HCT116 (cell line): ENCODE measurements around the gene ZFYVE16. TPM values are rescaled to one million over a fixed set of nuclear protein-coding genes. Genes with fewer than 3 reads are reported as not detected.

Experiments used
- ATAC-seq: fragments of 200-7000 bp; cut with Tn5 transposase; 2 replicates; pipeline ENCODE4 v1.9.1; 2020; ENCODE audit warnings: mild to moderate bottlenecking, moderate library complexity
- BruUV-seq: library from RNA; stranded (reverse); fragments of 400-500 nt; replicated peaks from 2 replicates; lab custom pipeline; 2021; lab: Mats Ljungman, UMichigan
- CTCF ChIA-PET: fragments of 300-600 bp; sonication (Branson Sonifier 250); formaldehyde crosslinking; loops from one replicate; lab custom pipeline; 2021; ENCODE audit warnings: antibody characterized with exemption; lab: Charles Lee
- POLR2A ChIA-PET: fragments of 300-600, 350-600 bp; sonication (Branson Sonifier 250); formaldehyde crosslinking; loops from one replicate; lab custom pipeline; 2021; ENCODE audit warnings: antibody characterized with exemption; lab: Charles Lee
- RAD21 ChIA-PET, 2 experiments: fragments of 300-600 bp; sonication (Branson Sonifier 250); formaldehyde crosslinking; loops; one replicate each; lab custom pipeline; 2023; ENCODE audit warnings: low total read pairs in 2 of 2; ENCODE audit not compliant: uncharacterized antibody in 2 of 2, unreplicated experiment in 2 of 2, low non-redundant PET in 1 of 2; lab: Charles Lee
- DNase-seq: peaks from one replicate; pipeline ENCODE4 v3.0.0-alpha.2; 2010; ENCODE audit warnings: low read depth, low spot score
- H2AFZ ChIP-seq: fragments of 200-600 bp; shearing (Covaris generic), sonication (generic); 2 replicates; pipeline ENCODE4 v1.6.1; 2017; ENCODE audit warnings: low read depth, mixed run types, mixed read lengths, antibody characterized with exemption, low read length; ENCODE audit not compliant: poor library complexity, severe bottlenecking
- H3K27ac ChIP-seq: 2 replicates; pipeline ENCODE4 v1.5.1; 2012; ENCODE audit warnings: low read depth, low read length
- H3K27me3 ChIP-seq: fragments of 200-600 bp; sonication (generic); 2 replicates; pipeline ENCODE4 v1.6.1; 2016; ENCODE audit warnings: mixed run types, low read length, mixed read lengths; ENCODE audit not compliant: insufficient read depth
- H3K36me3 ChIP-seq, 2 experiments: fragments of 200-500 bp in 1 of 2; fragments of 200-600 bp in 1 of 2; sonication (Bioruptor generic) in 1 of 2; sonication (generic) in 1 of 2; 2 replicates each; pipeline versions ENCODE4 v1.5.1 to v1.6.1; 2014 to 2016; ENCODE audit warnings: low read length in 2 of 2, inconsistent platforms in 1 of 2, mixed read lengths in 1 of 2, mixed run types in 1 of 2; ENCODE audit not compliant: insufficient read depth in 2 of 2, control insufficient read depth in 1 of 2
- H3K4me1 ChIP-seq, 2 experiments: fragments of 200-600 bp in 1 of 2; sonication (generic) in 1 of 2; 2 replicates each; pipeline versions ENCODE4 v1.5.1 to v1.6.1; 2012 to 2017; ENCODE audit warnings: low read length in 2 of 2, inconsistent platforms in 1 of 2, mild to moderate bottlenecking in 1 of 2, mixed read lengths in 1 of 2, mixed run types in 1 of 2, moderate library complexity in 1 of 2; ENCODE audit not compliant: insufficient read depth in 2 of 2, control insufficient read depth in 1 of 2
- H3K4me2 ChIP-seq: fragments of 200-600 bp; sonication (generic); 2 replicates; pipeline ENCODE4 v1.6.1; 2017; ENCODE audit warnings: mixed run types, low read length, mixed read lengths
- H3K4me3 ChIP-seq, 2 experiments: fragments of 200-600 bp in 1 of 2; sonication (generic) in 1 of 2; replicated peaks in 1 of 2; 2 replicates each; pipeline ENCODE4 v1.5.1; 2011 to 2016; ENCODE audit warnings: low read length in 2 of 2, control low read depth in 1 of 2, low read depth in 1 of 2, mild to moderate bottlenecking in 1 of 2, mixed read lengths in 1 of 2, mixed run types in 1 of 2
- H3K79me2 ChIP-seq: fragments of 200-600 bp; sonication (generic); 2 replicates; pipeline ENCODE4 v1.6.1; 2017; ENCODE audit warnings: mild to moderate bottlenecking, mixed run types, low read length, moderate library complexity, mixed read lengths; ENCODE audit not compliant: insufficient read depth
- H3K9ac ChIP-seq: fragments of 200-600 bp; sonication (generic); 2 replicates; pipeline ENCODE4 v1.6.1; 2016; ENCODE audit warnings: low read length, mixed read lengths
- H3K9me2 ChIP-seq: fragments of 200-600 bp; sonication (generic), shearing (Covaris generic); 2 replicates; pipeline ENCODE4 v1.6.1; 2017; ENCODE audit warnings: mixed run types, mild to moderate bottlenecking, moderate library complexity; ENCODE audit not compliant: insufficient read depth
- H3K9me3 ChIP-seq, 2 experiments: fragments of 200-500 bp in 1 of 2; fragments of 200-600 bp in 1 of 2; sonication (Bioruptor generic) in 1 of 2; sonication (generic) in 1 of 2; 2 replicates each; pipeline ENCODE4 v1.6.1; 2014 to 2017; ENCODE audit warnings: low read length in 2 of 2, mixed read lengths in 2 of 2, inconsistent platforms in 1 of 2, low read depth in 1 of 2, mild to moderate bottlenecking in 1 of 2, mixed run types in 1 of 2, moderate library complexity in 1 of 2; ENCODE audit not compliant: control insufficient read depth in 1 of 2, insufficient read depth in 1 of 2
- H4K20me1 ChIP-seq: fragments of 200-600 bp; sonication (generic), shearing (Covaris generic); 2 replicates; pipeline ENCODE4 v1.6.1; 2017; ENCODE audit warnings: mixed run types, mild to moderate bottlenecking, moderate library complexity; ENCODE audit not compliant: insufficient read depth
- ATF3 ChIP-seq: IDR thresholded peaks from 2 replicates; pipeline ENCODE4 v1.6.1; 2012
- CBX3 ChIP-seq: IDR thresholded peaks from 2 replicates; pipeline ENCODE4 v1.6.1; 2012; ENCODE audit warnings: low read depth
- CEBPB ChIP-seq: IDR thresholded peaks from 2 replicates; pipeline ENCODE4 v1.6.1; 2012; ENCODE audit warnings: low read depth
- ELF1 ChIP-seq: IDR thresholded peaks from 2 replicates; pipeline ENCODE4 v1.6.1; 2012; ENCODE audit warnings: low read depth, borderline replicate concordance
- EZH2 ChIP-seq: fragments of 200-600 bp; sonication (generic); IDR thresholded peaks from 2 replicates; pipeline ENCODE4 v1.6.1; 2017; ENCODE audit warnings: antibody characterized with exemption, mixed run types
- FOSL1 ChIP-seq: IDR thresholded peaks from 2 replicates; pipeline ENCODE4 v1.6.1; 2012; ENCODE audit warnings: low read depth
- JUND ChIP-seq: IDR thresholded peaks from 2 replicates; pipeline ENCODE4 v1.6.1; 2012
- POLR2A ChIP-seq: IDR thresholded peaks from 2 replicates; pipeline ENCODE4 v1.7.0; 2011; ENCODE audit warnings: borderline replicate concordance; ENCODE audit not compliant: insufficient read depth, insufficient read length; ENCODE audit errors: extremely low read depth
- POLR2AphosphoS5 ChIP-seq: IDR thresholded peaks from 2 replicates; pipeline ENCODE4 v1.6.1; 2011; ENCODE audit warnings: mild to moderate bottlenecking, low read depth, low read length, moderate library complexity
- SIN3A ChIP-seq: IDR thresholded peaks from 2 replicates; pipeline ENCODE4 v1.6.1; 2012; ENCODE audit warnings: low read depth
- SP1 ChIP-seq: IDR thresholded peaks from 2 replicates; pipeline ENCODE4 v1.6.1; 2012; ENCODE audit warnings: low read depth
- ZFX ChIP-seq: fragments of 450-650 bp; IDR thresholded peaks from 2 replicates; pipeline ENCODE4 v1.6.1; 2017
- ZNF274 ChIP-seq: fragments of 200-500 bp; sonication (Bioruptor generic); IDR thresholded peaks from 2 replicates; pipeline ENCODE4 v1.6.1; 2014; ENCODE audit warnings: mild to moderate bottlenecking, low read depth, low read length, inconsistent platforms
- intact Hi-C: fragments of 100-400 bp; cut with micrococcal nuclease; formaldehyde crosslinking; loops from 2 replicates; pipeline ENCODE4 v1.10.0; 2022
- total RNA-seq: library from RNA; stranded (reverse); gene quantifications from one replicate; pipeline ENCODE4 v1.2.1, GENCODE V29; 2021; ENCODE audit not compliant: unreplicated experiment
- TF ChIP-seq, protein P1 (sequence below): IDR thresholded peaks from 2 replicates; pipeline ENCODE4 v1.6.1; 2012; ENCODE audit warnings: low read depth
- TF ChIP-seq, protein P2 (sequence below): IDR thresholded peaks from 2 replicates; pipeline ENCODE4 v1.6.1; 2011; ENCODE audit warnings: mild to moderate bottlenecking, low read length, moderate library complexity; ENCODE audit not compliant: insufficient replicate concordance; ENCODE audit errors: extremely low read depth
- TF ChIP-seq, protein P3 (sequence below): IDR thresholded peaks from 2 replicates; pipeline ENCODE4 v1.6.1; 2012

The ZFYVE16 gene
- total RNA-seq, 1 experiment from 2014 or later = 24.2 TPM

GRCh38 chr5:80411589-80412219, 3.8 kb downstream of the ZFYVE16 start:
- Histone ChIP-seq H2AFZ (no peak overlapping the region), H3K9ac (no peak overlapping the region), H3K36me3 (no peaks in the 10 kb centered on the region), H3K27ac (no peak overlapping the region), H3K4me2 (no peak overlapping the region), H3K27me3 (no peaks in the 10 kb centered on the region), H3K9me3 (no peaks in the 10 kb centered on the region), H3K4me1 (peaks cover 4 to 15% of the 10 kb centered on the region in 2 experiments), H3K79me2 (peaks cover 74% of the 10 kb centered on the region), H4K20me1 (peaks cover 4% of the 10 kb centered on the region; the same call in 1 of the 2 replicates), H3K4me3 (no peak overlapping the region), H3K9me2 (no peaks in the 10 kb centered on the region; the same call in 1 of the 2 replicates)
- TF ChIP-seq JUND = no peak
- no peak for TF ChIP-seq SP1
- TF ChIP-seq ZFX = no peak
- no peak for TF ChIP-seq EZH2
- no peak for TF ChIP-seq POLR2A
- TF ChIP-seq, protein P1, sequence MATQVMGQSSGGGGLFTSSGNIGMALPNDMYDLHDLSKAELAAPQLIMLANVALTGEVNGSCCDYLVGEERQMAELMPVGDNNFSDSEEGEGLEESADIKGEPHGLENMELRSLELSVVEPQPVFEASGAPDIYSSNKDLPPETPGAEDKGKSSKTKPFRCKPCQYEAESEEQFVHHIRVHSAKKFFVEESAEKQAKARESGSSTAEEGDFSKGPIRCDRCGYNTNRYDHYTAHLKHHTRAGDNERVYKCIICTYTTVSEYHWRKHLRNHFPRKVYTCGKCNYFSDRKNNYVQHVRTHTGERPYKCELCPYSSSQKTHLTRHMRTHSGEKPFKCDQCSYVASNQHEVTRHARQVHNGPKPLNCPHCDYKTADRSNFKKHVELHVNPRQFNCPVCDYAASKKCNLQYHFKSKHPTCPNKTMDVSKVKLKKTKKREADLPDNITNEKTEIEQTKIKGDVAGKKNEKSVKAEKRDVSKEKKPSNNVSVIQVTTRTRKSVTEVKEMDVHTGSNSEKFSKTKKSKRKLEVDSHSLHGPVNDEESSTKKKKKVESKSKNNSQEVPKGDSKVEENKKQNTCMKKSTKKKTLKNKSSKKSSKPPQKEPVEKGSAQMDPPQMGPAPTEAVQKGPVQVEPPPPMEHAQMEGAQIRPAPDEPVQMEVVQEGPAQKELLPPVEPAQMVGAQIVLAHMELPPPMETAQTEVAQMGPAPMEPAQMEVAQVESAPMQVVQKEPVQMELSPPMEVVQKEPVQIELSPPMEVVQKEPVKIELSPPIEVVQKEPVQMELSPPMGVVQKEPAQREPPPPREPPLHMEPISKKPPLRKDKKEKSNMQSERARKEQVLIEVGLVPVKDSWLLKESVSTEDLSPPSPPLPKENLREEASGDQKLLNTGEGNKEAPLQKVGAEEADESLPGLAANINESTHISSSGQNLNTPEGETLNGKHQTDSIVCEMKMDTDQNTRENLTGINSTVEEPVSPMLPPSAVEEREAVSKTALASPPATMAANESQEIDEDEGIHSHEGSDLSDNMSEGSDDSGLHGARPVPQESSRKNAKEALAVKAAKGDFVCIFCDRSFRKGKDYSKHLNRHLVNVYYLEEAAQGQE = no peak
- TF ChIP-seq FOSL1 = no peak
- no peak for TF ChIP-seq SIN3A
- TF ChIP-seq CEBPB = no peak
- no peak for TF ChIP-seq CBX3
- TF ChIP-seq, protein P2, sequence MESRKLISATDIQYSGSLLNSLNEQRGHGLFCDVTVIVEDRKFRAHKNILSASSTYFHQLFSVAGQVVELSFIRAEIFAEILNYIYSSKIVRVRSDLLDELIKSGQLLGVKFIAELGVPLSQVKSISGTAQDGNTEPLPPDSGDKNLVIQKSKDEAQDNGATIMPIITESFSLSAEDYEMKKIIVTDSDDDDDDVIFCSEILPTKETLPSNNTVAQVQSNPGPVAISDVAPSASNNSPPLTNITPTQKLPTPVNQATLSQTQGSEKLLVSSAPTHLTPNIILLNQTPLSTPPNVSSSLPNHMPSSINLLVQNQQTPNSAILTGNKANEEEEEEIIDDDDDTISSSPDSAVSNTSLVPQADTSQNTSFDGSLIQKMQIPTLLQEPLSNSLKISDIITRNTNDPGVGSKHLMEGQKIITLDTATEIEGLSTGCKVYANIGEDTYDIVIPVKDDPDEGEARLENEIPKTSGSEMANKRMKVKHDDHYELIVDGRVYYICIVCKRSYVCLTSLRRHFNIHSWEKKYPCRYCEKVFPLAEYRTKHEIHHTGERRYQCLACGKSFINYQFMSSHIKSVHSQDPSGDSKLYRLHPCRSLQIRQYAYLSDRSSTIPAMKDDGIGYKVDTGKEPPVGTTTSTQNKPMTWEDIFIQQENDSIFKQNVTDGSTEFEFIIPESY = no peak
- TF ChIP-seq ELF1 = no peak
- TF ChIP-seq ATF3 = no peak
- TF ChIP-seq, protein P3, sequence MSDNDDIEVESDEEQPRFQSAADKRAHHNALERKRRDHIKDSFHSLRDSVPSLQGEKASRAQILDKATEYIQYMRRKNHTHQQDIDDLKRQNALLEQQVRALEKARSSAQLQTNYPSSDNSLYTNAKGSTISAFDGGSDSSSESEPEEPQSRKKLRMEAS = no peak
- TF ChIP-seq ZNF274 = no peak
- TF ChIP-seq POLR2AphosphoS5 = no peak
- ChIA-PET RAD21 (no interaction called here), POLR2A (interaction anchor here (0.8 kb wide), 1 partner anchor 9 kb away, joined by 3 read pairs; no protein-coding TSS in a partner anchor), CTCF (no interaction called here)
- DNase-seq (no peak), ATAC-seq (no peak)
- intact Hi-C loops = no loop called here
- BruUV-seq = no TSS peak
